ENCODE measurements around the gene CSGALNACT2.

GRCh38 chr10:43202657-43203447, 64.6 kb downstream of the CSGALNACT2 start:
- TF ChIP-seq POLR2A (IDR thresholded peaks at IDR 0.05; ENCODE audit: low read length), result no peak
- TF ChIP-seq GATA1 (IDR thresholded peaks at IDR 0.05; ENCODE audit: low read depth, low read length), result no peak

All from erythroblast (primary cell).